ENCODE results near the gene ALDH2.
"Not testable (repeated sequence)": the region's sequence is repeated elsewhere in the genome, so short reads cannot be mapped to it uniquely, and the experiment has no call there.

ALDH2 gene

DNA sequence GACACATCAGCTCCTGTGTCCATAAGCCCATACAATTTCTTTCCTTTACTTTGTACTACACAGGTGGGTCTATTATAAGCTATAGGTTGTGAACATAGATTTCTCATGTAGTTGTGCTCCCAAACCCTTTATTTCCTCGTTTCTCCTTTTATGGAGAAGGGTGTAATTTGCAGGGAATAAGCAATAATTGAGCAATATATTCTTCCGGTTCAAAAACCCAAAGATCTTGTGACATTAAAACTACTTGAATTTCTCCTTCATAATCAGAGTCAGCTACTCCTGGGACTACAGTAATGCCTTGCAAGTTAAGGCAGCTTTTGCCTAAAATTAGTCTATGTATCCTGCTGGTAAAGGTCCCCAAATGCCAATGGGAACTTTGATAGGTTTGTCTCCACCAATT is 56.2 kb downstream of the ALDH2 start:
- no peak for DNase-seq (ENCODE audit: low read depth)
- H3K4me3 ChIP-seq (ENCODE audit: low read length) = no peak overlapping the region
- TF ChIP-seq, protein P1, sequence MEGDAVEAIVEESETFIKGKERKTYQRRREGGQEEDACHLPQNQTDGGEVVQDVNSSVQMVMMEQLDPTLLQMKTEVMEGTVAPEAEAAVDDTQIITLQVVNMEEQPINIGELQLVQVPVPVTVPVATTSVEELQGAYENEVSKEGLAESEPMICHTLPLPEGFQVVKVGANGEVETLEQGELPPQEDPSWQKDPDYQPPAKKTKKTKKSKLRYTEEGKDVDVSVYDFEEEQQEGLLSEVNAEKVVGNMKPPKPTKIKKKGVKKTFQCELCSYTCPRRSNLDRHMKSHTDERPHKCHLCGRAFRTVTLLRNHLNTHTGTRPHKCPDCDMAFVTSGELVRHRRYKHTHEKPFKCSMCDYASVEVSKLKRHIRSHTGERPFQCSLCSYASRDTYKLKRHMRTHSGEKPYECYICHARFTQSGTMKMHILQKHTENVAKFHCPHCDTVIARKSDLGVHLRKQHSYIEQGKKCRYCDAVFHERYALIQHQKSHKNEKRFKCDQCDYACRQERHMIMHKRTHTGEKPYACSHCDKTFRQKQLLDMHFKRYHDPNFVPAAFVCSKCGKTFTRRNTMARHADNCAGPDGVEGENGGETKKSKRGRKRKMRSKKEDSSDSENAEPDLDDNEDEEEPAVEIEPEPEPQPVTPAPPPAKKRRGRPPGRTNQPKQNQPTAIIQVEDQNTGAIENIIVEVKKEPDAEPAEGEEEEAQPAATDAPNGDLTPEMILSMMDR (conservative IDR thresholded peaks at IDR 0.05; ENCODE audit: low read depth, low read length) = no peak

DNA sequence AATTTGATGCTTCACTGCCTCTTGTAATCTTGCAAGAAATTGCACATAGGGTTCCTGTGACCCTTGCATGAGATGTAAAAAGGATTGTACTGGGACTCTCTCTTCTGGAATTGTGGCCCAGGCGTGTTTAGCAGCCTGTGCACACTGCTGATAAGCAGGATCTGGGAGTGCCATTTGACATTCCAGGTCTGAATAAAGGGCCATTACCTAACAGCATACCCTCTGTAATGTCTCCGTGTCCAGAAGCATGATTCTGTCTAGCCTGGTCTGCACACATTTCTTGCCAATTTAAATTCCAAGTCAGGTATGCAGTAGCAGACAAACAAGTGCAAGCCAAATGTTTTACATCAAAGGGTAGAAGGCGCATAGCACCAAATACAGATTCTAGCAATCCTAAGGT is 57.2 kb downstream of the ALDH2 start:
- TF ChIP-seq, protein P1 (conservative IDR thresholded peaks at IDR 0.05; ENCODE audit: low read depth, low read length) = no peak
- no peak overlapping the region for H3K4me3 ChIP-seq (ENCODE audit: low read length)
- DNase-seq (ENCODE audit: low read depth) = no peak

DNA sequence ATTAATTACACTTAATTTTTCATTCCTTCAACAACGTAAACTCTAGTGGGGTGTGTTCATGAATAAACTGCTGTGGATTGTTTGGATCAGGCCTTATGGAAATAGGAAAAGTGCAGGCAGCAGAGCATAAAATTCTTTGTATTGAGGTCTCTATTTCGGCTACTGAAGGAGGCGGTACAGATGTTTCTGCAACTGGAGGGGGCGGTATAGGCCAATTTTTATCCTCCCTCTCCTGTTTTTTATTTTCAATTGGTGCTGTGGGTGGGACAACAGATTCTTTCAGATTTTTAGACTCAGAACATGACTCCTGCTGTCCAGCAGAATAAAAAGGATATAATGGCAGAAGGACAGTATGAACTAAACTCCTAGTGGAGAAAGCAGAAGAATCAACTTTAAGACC is 57.6 kb downstream of the ALDH2 start:
- DNase-seq (ENCODE audit: low read depth); H3K4me3 ChIP-seq (ENCODE audit: low read length): not testable (repeated sequence)

DNA sequence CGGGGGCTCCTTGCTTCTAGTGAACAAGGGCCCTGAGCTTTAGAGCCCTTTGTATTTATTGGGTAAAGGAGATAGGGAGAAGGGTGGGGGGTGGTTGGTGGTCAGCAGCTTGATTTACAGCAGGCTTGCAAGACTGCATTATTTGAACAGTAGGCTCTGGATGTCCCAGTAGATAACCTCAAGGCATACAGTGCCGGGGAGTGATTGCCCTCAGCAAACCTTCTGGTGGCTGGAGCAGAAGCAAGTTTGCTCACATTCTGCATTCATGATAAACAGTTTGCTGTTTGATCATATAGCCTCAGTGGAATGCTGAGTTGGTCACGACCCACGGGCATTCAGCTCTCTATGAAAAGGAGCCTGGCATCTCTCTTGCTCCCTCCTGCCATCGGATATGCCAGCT is 58.8 kb downstream of the ALDH2 start:
- TF ChIP-seq, protein P1 (conservative IDR thresholded peaks at IDR 0.05; ENCODE audit: low read depth, low read length) = no peak
- no peak for DNase-seq (ENCODE audit: low read depth)
- no peak overlapping the region for H3K4me3 ChIP-seq (ENCODE audit: low read length)

DNA sequence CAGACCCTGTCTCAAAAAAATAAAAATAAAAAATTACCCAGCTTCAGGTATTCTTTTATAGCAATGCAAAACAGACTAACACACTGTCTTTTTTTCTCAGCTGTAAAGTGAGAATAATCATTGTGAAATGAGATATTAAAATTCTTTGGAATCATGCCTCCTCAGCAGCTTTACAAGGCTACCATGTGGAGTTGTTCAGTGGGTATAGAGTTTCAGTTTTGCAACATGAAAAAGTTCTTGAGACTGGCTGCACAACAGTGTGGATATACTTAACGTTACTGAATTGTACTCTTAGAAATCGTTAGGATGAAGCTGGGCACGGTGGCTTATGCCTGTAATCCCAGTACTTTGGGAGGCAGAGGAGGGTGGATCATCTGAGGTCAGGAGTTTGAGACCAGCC is 59.6 kb downstream of the ALDH2 start:
- TF ChIP-seq, protein P1 (conservative IDR thresholded peaks at IDR 0.05; ENCODE audit: low read depth, low read length) = no peak
- no peak for DNase-seq (ENCODE audit: low read depth)
- H3K4me3 ChIP-seq (ENCODE audit: low read length) = no peak overlapping the region

DNA sequence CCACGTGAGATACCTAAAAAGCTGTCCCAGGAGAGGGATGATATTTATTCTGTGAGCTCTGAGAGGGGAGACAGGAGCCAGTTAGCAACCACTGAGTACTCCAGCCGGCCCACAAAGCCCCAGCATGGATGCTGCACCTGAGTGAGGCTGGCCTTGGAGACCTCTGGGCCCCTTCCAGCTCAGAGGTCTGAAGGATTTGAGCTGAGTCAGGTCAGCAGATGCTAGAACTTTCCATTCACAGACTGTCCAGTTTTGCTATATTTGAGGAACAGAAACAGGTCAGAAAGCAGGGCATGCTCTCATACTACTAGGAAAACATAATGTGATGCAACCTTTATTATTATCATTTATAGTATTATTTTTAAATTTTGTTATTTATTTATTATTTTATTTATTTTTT is 60.3 kb downstream of the ALDH2 start:
- H3K4me3 ChIP-seq (ENCODE audit: low read length) = no peak overlapping the region
- no peak for DNase-seq (ENCODE audit: low read depth)
- TF ChIP-seq, protein P1 (conservative IDR thresholded peaks at IDR 0.05; ENCODE audit: low read depth, low read length) = no peak

DNA sequence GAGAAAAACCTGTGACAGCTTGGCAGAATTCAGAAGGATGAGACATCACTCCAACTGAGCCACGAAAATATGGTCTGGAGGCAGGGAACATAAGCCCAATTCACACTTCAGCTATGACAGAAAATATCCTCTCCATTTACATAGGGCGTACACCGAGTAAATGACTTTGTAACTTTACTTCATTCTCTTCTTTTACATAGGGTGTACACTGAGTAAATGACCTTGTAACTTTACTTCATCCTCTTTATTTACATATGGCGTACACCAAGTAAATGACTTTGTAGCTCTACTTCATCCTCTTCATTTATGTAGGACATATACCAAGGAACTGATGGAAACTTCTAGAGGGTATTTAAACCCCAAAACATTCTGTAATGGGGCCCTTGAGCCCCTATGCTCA is 61.2 kb downstream of the ALDH2 start:
- DNase-seq (ENCODE audit: low read depth) = no peak
- TF ChIP-seq, protein P1 (conservative IDR thresholded peaks at IDR 0.05; ENCODE audit: low read depth, low read length) = no peak
- no peak overlapping the region for H3K4me3 ChIP-seq (ENCODE audit: low read length)

Data from retinal pigment epithelial cell (primary cell).